Upper lobe of right lung (tissue), 1 donor: Measurements from ENCODE around the gene TUBGCP3. TPM values are rescaled to one million over a fixed set of nuclear protein-coding genes. Genes with fewer than 3 reads are reported as not detected.
A peak's percentile ranks its signal among the peaks of the same experiment; 100 is the strongest.

Experiments
- ATAC-seq: fragments of 200-7000 bp; cut with Tn5 transposase; one replicate; pipeline ENCODE4 v1.9.1; 2020; ENCODE audit warnings: mild to moderate bottlenecking, moderate library complexity
- DNase-seq: peaks from one replicate; pipeline ENCODE4 v3.0.0-alpha.2; 2020
- H3K27ac ChIP-seq: fragments of 200-600 bp; one replicate; pipeline ENCODE4 v1.8.0; 2022
- H3K27me3 ChIP-seq: fragments of 200-600 bp; one replicate; pipeline ENCODE4 v1.8.0; 2022; ENCODE audit warnings: mild to moderate bottlenecking
- H3K36me3 ChIP-seq: fragments of 200-600 bp; one replicate; pipeline ENCODE4 v1.8.0; 2022
- H3K4me1 ChIP-seq: fragments of 200-600 bp; one replicate; pipeline ENCODE4 v1.8.0; 2022
- H3K4me3 ChIP-seq: fragments of 200-600 bp; one replicate; pipeline ENCODE4 v1.8.0; 2022; ENCODE audit warnings: mild to moderate bottlenecking
- H3K9me3 ChIP-seq: fragments of 200-600 bp; one replicate; pipeline ENCODE4 v1.8.0; 2022
- CTCF ChIP-seq: fragments of 200-600 bp; IDR thresholded peaks from one replicate; pipeline ENCODE4 v1.8.0; 2022; ENCODE audit warnings: antibody characterized with exemption
- intact Hi-C: fragments of 100-400 bp; cut with DNase I; formaldehyde crosslinking; loops from one replicate; pipeline ENCODE4 v1.11.0; 2022
- total RNA-seq: library from RNA; stranded (reverse); fragmentation: NEBNext Ultra II Directional; extraction: Animal tissue kit (Norgen Biotek cat#: 25700); gene quantifications from one replicate; pipeline ENCODE4 v1.2.1, GENCODE V29; 2021
- donor health status: DM: no; HTN: yes; CAD: no; lungs with severe emphysema.

The TUBGCP3 gene
- total RNA-seq, 1 donor from 2014 or later: 33.9 TPM

- H3K36me3 ChIP-seq: no peaks in the 10 kb centered on the region
- peak; percentile 91 for DNase-seq
- TF ChIP-seq CTCF: no peak
- intact Hi-C loops: no loop called here
- peak overlapping the region; percentile 99 for H3K4me3 ChIP-seq
- no peaks in the 10 kb centered on the region for H3K27me3 ChIP-seq
- ATAC-seq: peak; percentile 89
- H3K9me3 ChIP-seq: no peaks in the 10 kb centered on the region
- H3K27ac ChIP-seq: peak overlapping the region; percentile 97
- H3K4me1 ChIP-seq: peaks cover 14% of the 10 kb centered on the region
These were observed 665 bp downstream of the TUBGCP3 start for GRCh38 chr13:112587212-112587763.

GRCh38 chr13:112586334-112586960 lies 1.5 kb downstream of the TUBGCP3 start:
- Histone ChIP-seq H3K36me3 (no peaks in the 10 kb centered on the region), H3K27ac (no peak overlapping the region), H3K27me3 (no peaks in the 10 kb centered on the region), H3K4me3 (peak overlapping the region; percentile 99), H3K9me3 (no peaks in the 10 kb centered on the region), H3K4me1 (peaks cover 17% of the 10 kb centered on the region)
- DNase-seq (no peak), ATAC-seq (no peak)
- no peak for TF ChIP-seq CTCF
- intact Hi-C loops: no loop called here

GRCh38 chr13:112583592-112584277 lies 4.2 kb downstream of the TUBGCP3 start:
- intact Hi-C loops: no loop called here
- peak overlapping the region; percentile 37 for H3K27ac ChIP-seq
- no peaks in the 10 kb centered on the region for H3K36me3 ChIP-seq
- H3K9me3 ChIP-seq: no peaks in the 10 kb centered on the region
- DNase-seq (no peak), ATAC-seq (peak; percentile 64)
- no peak for TF ChIP-seq CTCF
- no peak overlapping the region for H3K4me3 ChIP-seq
- peaks cover 17% of the 10 kb centered on the region for H3K4me1 ChIP-seq
- no peaks in the 10 kb centered on the region for H3K27me3 ChIP-seq

GRCh38 chr13:112582263-112582662 lies 5.7 kb downstream of the TUBGCP3 start:
- peaks cover 12% of the 10 kb centered on the region for H3K4me1 ChIP-seq
- DNase-seq (no peak), ATAC-seq (peak; percentile 20)
- H3K9me3 ChIP-seq: no peaks in the 10 kb centered on the region
- no peak overlapping the region for H3K4me3 ChIP-seq
- peak overlapping the region; percentile 37 for H3K27ac ChIP-seq
- no peaks in the 10 kb centered on the region for H3K27me3 ChIP-seq
- no peaks in the 10 kb centered on the region for H3K36me3 ChIP-seq
- TF ChIP-seq CTCF: no peak
- intact Hi-C loops: no loop called here

- intact Hi-C loops: no loop called here
- Histone ChIP-seq H3K27ac (no peak overlapping the region), H3K27me3 (no peaks in the 10 kb centered on the region), H3K9me3 (no peaks in the 10 kb centered on the region), H3K4me1 (peaks cover 3% of the 10 kb centered on the region), H3K36me3 (no peaks in the 10 kb centered on the region), H3K4me3 (no peak overlapping the region)
- ATAC-seq (no peak), DNase-seq (no peak)
- no peak for TF ChIP-seq CTCF
These were observed 7.0 kb downstream of the TUBGCP3 start for GRCh38 chr13:112580912-112581311.
